ENCODE data around the gene LPCAT1. TPM values are rescaled to one million over a fixed set of nuclear protein-coding genes. Genes with fewer than 3 reads are reported as not detected.

The LPCAT1 gene
- total RNA-seq, 1 donor from 2014 or later, result 475 TPM

DNA sequence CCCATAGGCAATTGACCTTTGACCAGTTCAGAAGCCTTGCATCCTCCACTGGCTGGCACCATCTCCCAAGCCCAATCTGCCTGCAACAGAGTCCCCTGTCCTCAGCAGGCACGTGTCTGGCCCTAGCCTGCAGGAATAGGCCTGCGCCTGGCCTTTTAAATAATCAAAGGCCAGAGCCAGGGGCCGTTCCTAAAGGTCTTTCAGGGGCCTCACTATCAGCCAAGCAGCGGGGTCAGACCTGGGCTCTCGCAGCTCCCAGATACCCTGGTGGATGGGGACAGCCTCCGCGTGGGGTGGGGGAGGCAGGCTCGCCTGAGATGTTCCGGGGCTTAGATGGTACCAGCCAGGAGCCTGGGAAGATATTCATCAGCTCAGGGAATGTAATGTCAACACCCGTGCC is 111.1 kb downstream of the LPCAT1 start:
- intact Hi-C loops (cut with DNase I), result no loop called here

DNA sequence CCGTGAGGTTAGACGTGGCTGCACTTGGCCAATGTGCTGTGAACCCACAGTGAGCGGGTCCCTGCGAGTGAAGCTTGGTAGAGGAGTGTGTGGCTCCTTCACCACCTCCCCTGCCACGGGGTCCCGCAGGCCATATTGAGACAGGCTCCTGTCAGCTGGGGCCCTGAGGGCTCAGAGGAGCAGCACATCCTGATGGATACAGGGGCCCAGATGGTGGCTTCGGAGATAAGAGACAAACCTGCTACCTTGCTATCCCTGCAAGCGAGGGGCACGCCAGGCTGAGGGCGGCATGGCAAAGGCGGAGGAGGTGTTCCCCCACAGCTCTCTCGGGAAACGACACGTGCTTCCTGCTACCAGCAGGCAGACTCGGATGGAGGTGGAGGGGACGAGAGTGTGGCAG is 111.6 kb downstream of the LPCAT1 start:
- DNase-seq (peak; percentile 37), ATAC-seq (no peak)
- intact Hi-C loops (cut with DNase I), result no loop called here
- no peaks in the 10 kb centered on the region for H3K36me3 ChIP-seq
- H3K9me3 ChIP-seq, result no peaks in the 10 kb centered on the region
- H3K27ac ChIP-seq, result no peak overlapping the region
- TF ChIP-seq, protein P1, sequence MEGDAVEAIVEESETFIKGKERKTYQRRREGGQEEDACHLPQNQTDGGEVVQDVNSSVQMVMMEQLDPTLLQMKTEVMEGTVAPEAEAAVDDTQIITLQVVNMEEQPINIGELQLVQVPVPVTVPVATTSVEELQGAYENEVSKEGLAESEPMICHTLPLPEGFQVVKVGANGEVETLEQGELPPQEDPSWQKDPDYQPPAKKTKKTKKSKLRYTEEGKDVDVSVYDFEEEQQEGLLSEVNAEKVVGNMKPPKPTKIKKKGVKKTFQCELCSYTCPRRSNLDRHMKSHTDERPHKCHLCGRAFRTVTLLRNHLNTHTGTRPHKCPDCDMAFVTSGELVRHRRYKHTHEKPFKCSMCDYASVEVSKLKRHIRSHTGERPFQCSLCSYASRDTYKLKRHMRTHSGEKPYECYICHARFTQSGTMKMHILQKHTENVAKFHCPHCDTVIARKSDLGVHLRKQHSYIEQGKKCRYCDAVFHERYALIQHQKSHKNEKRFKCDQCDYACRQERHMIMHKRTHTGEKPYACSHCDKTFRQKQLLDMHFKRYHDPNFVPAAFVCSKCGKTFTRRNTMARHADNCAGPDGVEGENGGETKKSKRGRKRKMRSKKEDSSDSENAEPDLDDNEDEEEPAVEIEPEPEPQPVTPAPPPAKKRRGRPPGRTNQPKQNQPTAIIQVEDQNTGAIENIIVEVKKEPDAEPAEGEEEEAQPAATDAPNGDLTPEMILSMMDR (IDR thresholded peaks at IDR 0.05), result no peak
- H3K4me3 ChIP-seq, result no peak overlapping the region
- H3K27me3 ChIP-seq (ENCODE audit: low read depth), result peaks cover 19% of the 10 kb centered on the region
- H3K4me1 ChIP-seq, result no peaks in the 10 kb centered on the region

More for the DNA sequence above, 111.1 kb downstream of the LPCAT1 start:
- H3K9me3 ChIP-seq, result no peaks in the 10 kb centered on the region
- no peaks in the 10 kb centered on the region for H3K36me3 ChIP-seq
- no peak for ATAC-seq
- H3K27ac ChIP-seq, result no peak overlapping the region
- no peak for DNase-seq
- no peaks in the 10 kb centered on the region for H3K4me1 ChIP-seq
- peaks cover 19% of the 10 kb centered on the region for H3K27me3 ChIP-seq (ENCODE audit: low read depth)
- no peak overlapping the region for H3K4me3 ChIP-seq
- TF ChIP-seq, protein P1 (IDR thresholded peaks at IDR 0.05), result no peak

Small RNA genes within 50 kb of the gene (microRNA-seq; reads per million reads assigned to microRNA genes)
- gene MIR6075 (ENCODE audit: borderline number of aligned reads), result not detected

Other genes with a start within 250 kb of the LPCAT1 start
- not detected for gene TERT, start 228.9 kb downstream of the LPCAT1 start, total RNA-seq
- gene CLPTM1L, start 178.9 kb downstream of the LPCAT1 start, total RNA-seq, result 135 TPM
- gene SLC6A3, start 78.5 kb downstream of the LPCAT1 start, total RNA-seq, result 0.12 TPM

Data from lower lobe of right lung (tissue), 2 donors.